GM12865 (cell line): ENCODE results near the gene THBS2.
"Not testable (repeated sequence)": the region's sequence is repeated elsewhere in the genome, so short reads cannot be mapped to it uniquely, and the experiment has no call there.

ENCODE experiments used
- DNase-seq: peaks from one replicate; pipeline ENCODE4 v3.0.0; 2010; ENCODE audit warnings: low read depth
- H3K4me3 ChIP-seq: 2 replicates; pipeline ENCODE4 v1.5.1; 2011; ENCODE audit warnings: mild to moderate bottlenecking, low read depth, low read length, control low read depth
- CTCF ChIP-seq: IDR thresholded peaks from 2 replicates; pipeline ENCODE4 v1.5.1; 2011; ENCODE audit warnings: low read length, control low read depth, low read depth, inconsistent platforms; ENCODE audit not compliant: insufficient read depth; ENCODE audit errors: missing control alignments

The THBS2 gene

DNA sequence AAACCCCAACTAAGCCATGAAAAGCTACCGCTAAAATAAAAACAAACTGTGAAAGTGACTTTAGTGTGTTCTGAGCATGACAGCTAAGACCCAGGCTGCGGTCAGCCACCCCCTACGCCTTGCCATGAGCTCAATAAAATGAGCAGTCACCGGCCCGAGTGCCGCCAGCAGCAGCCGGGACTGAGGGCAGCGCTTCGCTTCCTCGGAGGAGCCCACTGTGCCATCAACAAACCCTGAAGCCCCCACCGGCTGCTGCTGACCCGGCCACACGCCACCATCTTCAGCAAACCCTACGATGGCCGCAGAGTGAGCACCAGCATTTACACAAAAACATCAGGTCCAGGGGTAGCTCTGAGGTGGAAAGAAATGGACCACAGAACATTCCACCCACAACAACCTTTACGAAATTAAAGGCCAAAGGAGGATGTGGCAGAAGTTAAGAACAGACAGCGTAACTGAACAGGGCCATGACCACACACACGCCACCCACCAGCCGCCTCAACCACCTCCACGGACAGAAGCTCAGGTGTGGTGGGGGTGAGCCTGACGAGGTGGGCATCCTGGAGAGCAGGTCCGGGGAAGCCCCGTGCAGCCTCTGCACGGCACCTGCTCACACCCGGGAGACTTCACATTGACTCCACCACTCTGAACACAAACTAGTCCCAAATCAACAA is 67.0 kb downstream of the THBS2 start:
- no peak overlapping the region for H3K4me3 ChIP-seq
- TF ChIP-seq CTCF, result no peak
- DNase-seq, result no peak

DNA sequence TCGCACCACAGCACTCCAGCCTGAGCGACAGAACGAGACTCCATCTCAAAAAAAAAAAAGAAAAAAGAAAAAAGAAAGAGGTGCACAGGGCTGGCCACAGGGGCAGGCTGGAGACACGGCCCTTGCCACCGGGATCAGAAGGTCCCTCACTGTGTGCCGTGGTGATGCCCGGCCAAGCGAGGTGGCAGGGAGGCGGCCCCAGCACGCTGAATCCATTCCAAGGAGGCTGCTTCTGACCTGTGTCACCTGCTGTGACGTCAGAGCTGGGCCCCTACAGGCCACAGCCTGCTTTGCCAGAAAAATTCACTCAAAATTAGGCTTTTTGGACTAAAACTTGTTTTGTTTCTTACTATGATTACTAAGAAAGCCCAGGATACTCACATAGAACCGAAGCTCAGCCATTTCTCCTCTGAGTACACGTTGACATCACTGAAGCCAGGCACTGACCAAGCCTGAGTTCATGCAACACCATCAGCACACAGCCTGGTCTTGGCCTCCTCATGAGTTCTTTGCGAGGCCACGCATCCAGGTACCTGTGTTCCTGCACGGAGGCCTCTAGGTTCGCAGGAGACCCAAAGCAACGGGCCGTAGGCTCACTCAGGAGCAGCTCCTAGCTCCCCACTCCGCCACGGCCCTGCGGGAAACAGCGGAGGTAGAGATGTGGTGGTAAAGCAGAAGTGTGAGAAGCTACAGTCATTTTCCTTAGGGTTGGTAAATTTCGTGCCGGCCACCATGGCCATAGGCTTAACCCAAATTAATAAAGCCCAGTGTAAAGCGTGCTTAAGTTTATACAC is 67.8 kb downstream of the THBS2 start:
- no peak for TF ChIP-seq CTCF

DNA sequence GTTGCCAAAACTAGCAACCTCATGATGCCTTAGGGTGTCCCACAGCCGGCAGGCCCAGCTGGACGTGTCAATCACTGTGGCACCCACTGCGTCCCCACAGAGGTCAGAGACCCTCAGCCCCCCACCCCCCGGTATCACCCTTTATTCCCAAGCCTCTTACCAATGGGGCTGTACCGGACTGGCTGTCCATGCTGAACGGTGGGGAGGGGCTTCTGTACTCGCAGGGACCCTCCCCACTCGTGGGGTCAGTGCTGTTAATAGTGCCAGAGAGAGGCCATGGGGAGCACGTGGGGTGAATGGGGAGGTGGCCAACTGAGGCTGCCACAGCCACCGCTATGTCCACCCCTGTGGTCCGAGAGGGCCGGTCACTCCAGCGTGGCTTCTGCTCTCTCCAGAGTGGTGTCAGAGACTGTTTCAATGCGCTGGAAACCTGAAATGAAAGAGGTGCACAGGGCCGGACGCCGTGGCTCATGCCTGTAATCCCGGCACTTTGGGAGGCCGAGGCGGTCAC is 68.6 kb downstream of the THBS2 start:
- H3K4me3 ChIP-seq, result no peak overlapping the region
- DNase-seq, result no peak
- TF ChIP-seq CTCF, result no peak

More for the DNA sequence above, 67.8 kb downstream of the THBS2 start:
- H3K4me3 ChIP-seq, result no peak overlapping the region
- DNase-seq, result no peak

DNA sequence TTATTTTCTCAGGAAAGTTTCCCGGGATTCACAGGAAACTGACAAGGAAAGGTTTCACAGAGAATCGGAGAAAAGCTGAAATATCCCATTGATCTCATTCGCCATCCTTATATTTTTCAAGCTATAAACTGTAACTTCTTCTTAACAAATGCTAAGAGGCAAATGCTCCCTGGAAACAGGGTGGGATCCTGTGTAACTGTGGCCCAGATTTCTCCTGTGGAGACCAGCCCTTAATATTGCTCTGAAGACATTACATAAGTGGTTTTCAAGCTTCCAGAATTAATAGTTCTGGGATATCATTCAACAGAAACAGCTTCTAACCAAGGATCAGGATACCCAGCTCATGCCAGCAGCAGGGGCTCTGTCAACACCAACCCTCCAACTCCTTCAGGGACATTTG is 69.2 kb downstream of the THBS2 start:
- DNase-seq, result no peak
- H3K4me3 ChIP-seq, result no peak overlapping the region
- no peak for TF ChIP-seq CTCF

- no peak for TF ChIP-seq CTCF
- no peak overlapping the region for H3K4me3 ChIP-seq
- DNase-seq, result no peak
These were observed 70.4 kb downstream of the THBS2 start for GRCh38 chr6:169183233-169183632.

- not testable (repeated sequence) for H3K4me3 ChIP-seq, DNase-seq
These were observed 73.8 kb downstream of the THBS2 start for GRCh38 chr6:169179831-169180230.

DNA sequence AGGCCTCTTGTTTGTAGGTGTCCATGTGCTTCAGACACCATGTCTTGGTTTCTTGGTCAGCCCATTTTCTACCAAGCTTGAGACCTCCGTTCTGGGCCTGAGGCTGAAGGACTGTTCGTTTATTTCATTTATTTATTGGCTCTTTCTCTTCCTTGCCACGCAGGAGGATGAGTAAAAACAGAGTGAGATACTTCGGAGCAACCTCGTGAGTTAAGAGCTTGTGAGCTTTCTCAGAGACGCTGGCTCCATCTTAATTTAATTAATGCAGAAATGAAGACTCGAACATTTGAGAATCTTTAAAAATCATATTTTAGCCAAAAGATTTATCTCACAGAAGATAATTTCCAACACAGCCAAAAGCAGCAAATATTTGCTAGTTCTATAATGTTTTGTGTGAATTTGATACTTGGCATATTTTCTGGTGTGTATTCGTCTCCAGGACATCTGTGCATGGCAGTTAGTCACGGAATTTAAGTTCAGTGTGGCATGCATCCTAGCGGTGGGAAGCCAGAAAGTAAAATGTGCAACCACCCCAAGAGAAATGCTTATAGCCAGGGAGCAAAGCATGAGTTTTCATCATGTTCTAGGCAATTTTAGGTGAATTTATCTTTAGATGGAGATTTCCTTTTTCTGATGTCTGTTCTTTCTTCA is 76.0 kb downstream of the THBS2 start:
- H3K4me3 ChIP-seq, result no peak overlapping the region
- no peak for TF ChIP-seq CTCF
- no peak for DNase-seq
